ENCODE measurements around the gene CDK2. TPM values are rescaled to one million over a fixed set of nuclear protein-coding genes. Genes with fewer than 3 reads are reported as not detected.
A peak's percentile ranks its signal among the peaks of the same experiment; 100 is the strongest.
"Not testable (repeated sequence)": the region's sequence is repeated elsewhere in the genome, so short reads cannot be mapped to it uniquely, and the experiment has no call there.

CDK2 gene
- 10 to 100 TPM; 24.3 to 28.2 TPM for total RNA-seq

DNA sequence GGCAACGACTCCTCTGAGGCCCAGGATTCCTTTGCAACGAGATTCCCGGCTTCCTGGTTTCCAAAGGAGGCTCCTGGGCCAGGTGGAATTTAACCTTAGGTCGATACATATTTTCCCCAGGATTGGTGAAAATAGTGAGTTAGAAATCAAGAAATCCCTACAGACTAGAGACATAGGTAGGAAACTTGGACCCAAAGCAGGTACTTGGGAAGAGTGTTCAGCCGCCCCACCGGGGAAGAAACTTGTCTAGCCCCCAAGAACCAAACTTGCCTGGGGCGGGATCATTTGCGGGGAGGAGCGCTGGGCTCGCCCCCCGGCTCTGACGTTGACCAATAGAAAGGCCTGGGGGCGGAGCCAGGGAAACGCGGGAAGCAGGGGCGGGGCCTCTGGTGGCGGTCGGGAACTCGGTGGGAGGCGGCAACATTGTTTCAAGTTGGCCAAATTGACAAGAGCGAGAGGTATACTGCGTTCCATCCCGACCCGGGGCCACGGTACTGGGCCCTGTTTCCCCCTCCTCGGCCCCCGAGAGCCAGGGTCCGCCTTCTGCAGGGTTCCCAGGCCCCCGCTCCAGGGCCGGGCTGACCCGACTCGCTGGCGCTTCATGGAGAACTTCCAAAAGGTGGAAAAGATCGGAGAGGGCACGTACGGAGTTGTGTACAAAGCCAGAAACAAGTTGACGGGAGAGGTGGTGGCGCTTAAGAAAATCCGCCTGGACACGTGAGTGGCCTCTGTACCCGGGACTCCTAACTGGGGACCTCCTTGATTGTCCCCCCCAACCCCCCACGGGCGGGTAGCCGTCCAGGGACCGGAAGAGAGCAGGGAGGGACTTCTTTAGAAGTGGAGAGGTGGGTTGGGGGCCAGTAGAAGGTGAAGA lies at the start of gene CDK2:
TSS of gene CDK2 (plus strand) at position 423 of the 874 bp plus-strand sequence. CDS start at position 602, 179 bp downstream.
- Histone ChIP-seq H3K36me3 (no peaks in the 10 kb centered on the region), H3K4me1 (replicated peaks) (no peaks in the 10 kb centered on the region), H3K27ac (peak within 1 kb of the TSS; percentile 84 to 89), H3K27me3 (replicated peaks; ENCODE audit: insufficient read depth) (no peaks in the 10 kb centered on the region), H3K4me3 (peak within 1 kb of the TSS; percentile 67 to 74), H3K9me3 (no peaks in the 10 kb centered on the region)
- DNase-seq (ENCODE audit: low spot score) = peak; percentile 97
- WGBS = under 1% methylated on average over 43 of the region's 45 CpGs
- peak; percentile 97 for TF ChIP-seq POLR2A (IDR thresholded peaks at IDR 0.05)
- TF ChIP-seq, protein P1, sequence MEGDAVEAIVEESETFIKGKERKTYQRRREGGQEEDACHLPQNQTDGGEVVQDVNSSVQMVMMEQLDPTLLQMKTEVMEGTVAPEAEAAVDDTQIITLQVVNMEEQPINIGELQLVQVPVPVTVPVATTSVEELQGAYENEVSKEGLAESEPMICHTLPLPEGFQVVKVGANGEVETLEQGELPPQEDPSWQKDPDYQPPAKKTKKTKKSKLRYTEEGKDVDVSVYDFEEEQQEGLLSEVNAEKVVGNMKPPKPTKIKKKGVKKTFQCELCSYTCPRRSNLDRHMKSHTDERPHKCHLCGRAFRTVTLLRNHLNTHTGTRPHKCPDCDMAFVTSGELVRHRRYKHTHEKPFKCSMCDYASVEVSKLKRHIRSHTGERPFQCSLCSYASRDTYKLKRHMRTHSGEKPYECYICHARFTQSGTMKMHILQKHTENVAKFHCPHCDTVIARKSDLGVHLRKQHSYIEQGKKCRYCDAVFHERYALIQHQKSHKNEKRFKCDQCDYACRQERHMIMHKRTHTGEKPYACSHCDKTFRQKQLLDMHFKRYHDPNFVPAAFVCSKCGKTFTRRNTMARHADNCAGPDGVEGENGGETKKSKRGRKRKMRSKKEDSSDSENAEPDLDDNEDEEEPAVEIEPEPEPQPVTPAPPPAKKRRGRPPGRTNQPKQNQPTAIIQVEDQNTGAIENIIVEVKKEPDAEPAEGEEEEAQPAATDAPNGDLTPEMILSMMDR (IDR thresholded peaks at IDR 0.05) = no peak
- peak; percentile 96 for TF ChIP-seq POLR2AphosphoS5 (IDR thresholded peaks at IDR 0.05)
- intact Hi-C loops (cut with DNase I) = no loop called here

DNA sequence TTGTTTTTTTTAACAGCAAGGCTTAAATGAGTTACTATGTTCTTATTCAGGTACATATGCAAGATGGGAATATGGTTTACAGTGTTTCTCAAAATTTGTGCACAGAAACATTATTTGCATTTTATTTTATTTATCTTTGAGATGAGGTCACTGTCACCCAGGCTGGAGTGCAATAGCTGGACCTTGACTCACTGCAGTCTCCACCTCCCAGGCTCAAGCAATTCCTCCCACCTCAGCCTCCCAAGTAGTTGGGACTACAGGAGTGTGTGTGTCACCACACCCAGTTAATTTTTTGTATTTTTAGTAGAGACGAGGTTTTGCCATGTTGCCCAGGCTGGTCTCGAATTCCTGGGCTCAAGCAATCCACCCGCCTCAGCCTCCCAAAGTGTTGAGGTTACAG lies 47.6 kb upstream of the CDK2 start:
- intact Hi-C loops (cut with DNase I); H3K9me3 ChIP-seq; H3K4me3 ChIP-seq; H3K36me3 ChIP-seq; DNase-seq (ENCODE audit: low spot score); H3K27me3 ChIP-seq (replicated peaks; ENCODE audit: insufficient read depth): not testable (repeated sequence)
- peak overlapping the region; percentile 63 to 75 for H3K27ac ChIP-seq
- peaks cover 12% of the 10 kb centered on the region for H3K4me1 ChIP-seq (replicated peaks)
- 86% methylated on average over 3 of the region's 3 CpGs for WGBS

DNA sequence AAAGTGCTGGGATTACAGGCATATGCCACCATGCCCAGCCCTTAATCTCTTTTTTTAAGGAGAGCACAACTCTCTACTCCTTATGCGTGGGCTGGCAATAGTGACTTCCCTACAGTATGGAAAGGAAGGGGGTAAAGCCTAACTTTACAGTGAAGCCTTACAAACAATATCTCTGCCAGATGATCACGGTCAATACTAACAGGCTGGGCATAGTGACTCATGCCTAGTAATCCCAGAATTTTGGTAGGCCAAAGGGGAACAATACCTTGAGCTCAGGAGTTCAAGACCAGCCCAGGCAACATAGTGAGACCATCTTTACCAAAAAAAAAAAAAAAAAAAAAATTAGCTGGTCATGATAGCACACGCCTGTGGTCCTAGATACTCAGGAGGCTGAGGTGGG lies 44.5 kb upstream of the CDK2 start:
- DNase-seq (ENCODE audit: low spot score) = no peak
- Histone ChIP-seq H3K9me3 (no peaks in the 10 kb centered on the region), H3K27ac (peak overlapping the region; percentile 58 to 75), H3K4me3 (no peak overlapping the region), H3K27me3 (replicated peaks; ENCODE audit: insufficient read depth) (no peaks in the 10 kb centered on the region), H3K36me3 (no peaks in the 10 kb centered on the region), H3K4me1 (replicated peaks) (peaks cover 12% of the 10 kb centered on the region)
- TF ChIP-seq POLR2A (IDR thresholded peaks at IDR 0.05) (no peak), POLR2AphosphoS5 (IDR thresholded peaks at IDR 0.05) (no peak)
- TF ChIP-seq, protein P1 (IDR thresholded peaks at IDR 0.05) = no peak
- 90% methylated on average over 3 of the region's 3 CpGs for WGBS
- intact Hi-C loops (cut with DNase I) = no loop called here

DNA sequence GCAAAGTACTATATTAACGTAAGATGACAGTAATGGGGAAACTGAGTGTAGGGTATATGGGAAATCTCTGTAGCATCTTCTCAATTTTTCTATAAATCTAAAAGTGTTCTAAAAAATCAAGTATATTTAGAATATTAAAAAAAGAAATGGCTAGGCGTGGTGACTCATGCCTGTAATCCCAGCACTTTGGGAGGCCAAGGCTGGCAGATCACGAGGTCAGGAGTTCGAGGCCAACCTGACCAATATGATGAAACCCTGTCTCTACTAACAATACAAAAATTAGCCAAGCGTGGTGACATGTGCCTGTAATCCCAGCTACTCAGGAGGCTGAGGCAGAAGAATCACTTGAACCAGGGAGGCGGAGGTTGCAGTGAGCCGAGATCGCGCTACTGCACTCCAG lies 43.0 kb upstream of the CDK2 start:
- H3K27me3 ChIP-seq (replicated peaks; ENCODE audit: insufficient read depth); H3K4me3 ChIP-seq; H3K9me3 ChIP-seq; DNase-seq (ENCODE audit: low spot score); H3K36me3 ChIP-seq; intact Hi-C loops (cut with DNase I): not testable (repeated sequence)
- Histone ChIP-seq H3K4me1 (replicated peaks) (peaks cover 12% of the 10 kb centered on the region), H3K27ac (peak overlapping the region in 1 of 2 donors; percentile 94)
- WGBS = 97% methylated on average over 9 of the region's 9 CpGs

DNA sequence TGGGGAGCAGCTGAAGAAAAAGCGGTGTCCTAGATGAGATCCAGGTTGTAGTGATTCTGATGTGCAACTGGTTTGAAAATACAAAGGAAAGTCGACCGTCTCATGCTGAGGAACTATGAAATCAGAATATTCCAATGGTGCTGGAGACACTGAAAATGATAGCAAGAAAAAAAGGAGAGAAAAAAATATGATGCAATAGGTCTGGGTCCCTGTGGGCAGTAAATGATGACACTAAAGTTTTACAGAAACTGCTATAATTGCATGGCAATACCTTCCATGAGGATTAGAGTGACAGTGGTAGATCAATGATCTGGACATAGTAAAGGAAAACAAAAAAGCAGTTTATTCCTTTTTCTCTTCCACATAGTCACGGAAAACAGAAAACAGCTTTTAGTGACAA lies 41.3 kb upstream of the CDK2 start:
- Histone ChIP-seq H3K36me3 (no peaks in the 10 kb centered on the region), H3K27me3 (replicated peaks; ENCODE audit: insufficient read depth) (no peaks in the 10 kb centered on the region), H3K9me3 (no peaks in the 10 kb centered on the region), H3K4me3 (peak overlapping the region in 1 of 2 donors; percentile 73), H3K4me1 (replicated peaks) (peaks cover 12% of the 10 kb centered on the region), H3K27ac (peak overlapping the region; percentile 94 to 97)
- DNase-seq (ENCODE audit: low spot score) = no peak
- intact Hi-C loops (cut with DNase I) = loop anchor here (5.0 kb wide), 2 partner anchors 108 to 198 kb away; partner anchors contain the start of genes CD63, ORMDL2 and SARNP
- WGBS = 82% methylated on average over 4 of the region's 4 CpGs
- TF ChIP-seq, protein P1 (IDR thresholded peaks at IDR 0.05) = no peak
- no peak for TF ChIP-seq POLR2A (IDR thresholded peaks at IDR 0.05)
